ENCODE results near the gene MT1M. TPM values are rescaled to one million over a fixed set of nuclear protein-coding genes. Genes with fewer than 3 reads are reported as not detected.
"Not testable (repeated sequence)": the region's sequence is repeated elsewhere in the genome, so short reads cannot be mapped to it uniquely, and the experiment has no call there.

MT1M gene
- total and polyA plus RNA-seq, 2 experiments from 2014 or later: not detected

DNA sequence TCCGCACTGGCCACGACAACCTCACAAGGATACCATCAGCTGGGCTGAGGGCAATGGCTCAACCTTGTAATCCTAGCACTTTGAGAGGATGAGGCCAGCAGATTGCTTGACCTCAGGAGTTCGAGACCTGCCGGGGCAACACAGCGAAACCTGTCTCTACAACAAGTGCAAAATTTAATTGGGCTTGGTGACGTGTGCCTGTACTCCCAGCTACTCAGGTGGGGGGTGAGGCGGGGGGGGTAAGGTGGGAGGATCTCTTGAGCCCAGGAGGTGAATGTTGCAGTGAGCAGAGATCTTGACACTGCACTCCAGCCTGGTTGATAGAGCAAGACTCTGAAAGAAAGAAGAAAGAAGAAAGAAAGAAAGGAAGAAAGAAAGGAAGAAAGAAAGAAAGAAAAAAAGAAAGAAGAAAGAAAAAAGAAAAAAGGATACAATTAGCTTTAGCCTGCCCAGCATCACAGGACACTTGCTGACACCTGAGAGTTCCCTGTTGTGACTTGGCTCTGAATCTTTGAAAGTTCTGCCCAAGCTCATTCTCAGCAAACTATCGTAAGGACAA, 12.0 kb upstream of the MT1M start:
- H3K27me3 ChIP-seq: peaks cover 81% of the 10 kb centered on the region
- TF ChIP-seq CTCF (IDR thresholded peaks at IDR 0.05; ENCODE audit: low read depth, low read length): no peak
- H3K27ac ChIP-seq: no peak overlapping the region

GRCh38 chr16:56621665-56622445, 10.6 kb upstream of the MT1M start:
- peaks cover 81% of the 10 kb centered on the region for H3K27me3 ChIP-seq
- H3K4me3 ChIP-seq; H3K9me3 ChIP-seq (ENCODE audit: low read depth); H3K36me3 ChIP-seq; DNase-seq (ENCODE audit: low read depth in 1 of 2, low spot score in 1 of 2); H3K4me1 ChIP-seq (ENCODE audit: low read depth); H3K27ac ChIP-seq: not testable (repeated sequence)

More for the DNA sequence above, 12.0 kb upstream of the MT1M start:
- Histone ChIP-seq H3K4me3 (no peak overlapping the region), H3K9me3 (ENCODE audit: low read depth) (no peaks in the 10 kb centered on the region), H3K36me3 (no peaks in the 10 kb centered on the region), H3K4me1 (ENCODE audit: low read depth) (no peaks in the 10 kb centered on the region)
- no peak for DNase-seq (ENCODE audit: low read depth in 1 of 2, low spot score in 1 of 2)

DNA sequence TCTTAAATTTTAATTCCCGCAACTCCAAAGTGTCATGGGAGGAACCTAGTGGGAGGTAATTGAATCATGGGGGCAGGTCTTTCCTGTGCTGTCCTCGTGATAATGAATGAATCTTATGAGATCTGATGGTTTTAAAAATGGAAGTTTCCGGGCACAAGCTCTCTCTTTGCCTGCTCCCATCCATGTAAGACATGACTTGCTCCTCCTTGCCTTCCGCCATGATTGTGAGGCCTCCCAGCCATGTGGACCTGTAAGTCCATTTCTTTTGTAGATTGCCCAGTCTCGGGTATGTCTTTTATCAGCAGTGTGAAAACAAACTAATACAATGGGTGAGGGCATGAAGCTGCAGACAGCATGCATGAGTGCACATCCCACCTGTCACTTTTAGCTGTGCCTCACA, 9.3 kb upstream of the MT1M start:
- peaks cover 81% of the 10 kb centered on the region for H3K27me3 ChIP-seq
- not testable (repeated sequence) for H3K27ac ChIP-seq; H3K9me3 ChIP-seq (ENCODE audit: low read depth); H3K36me3 ChIP-seq; DNase-seq (ENCODE audit: low read depth in 1 of 2, low spot score in 1 of 2); H3K4me3 ChIP-seq; H3K4me1 ChIP-seq (ENCODE audit: low read depth)

- DNase-seq (ENCODE audit: low read depth in 1 of 2, low spot score in 1 of 2): no peak
- Histone ChIP-seq H3K27ac (no peak overlapping the region), H3K9me3 (ENCODE audit: low read depth) (no peaks in the 10 kb centered on the region), H3K4me1 (ENCODE audit: low read depth) (peaks cover 5% of the 10 kb centered on the region), H3K4me3 (no peak overlapping the region), H3K36me3 (no peaks in the 10 kb centered on the region), H3K27me3 (peaks cover 81% of the 10 kb centered on the region)
- no peak for TF ChIP-seq CTCF (IDR thresholded peaks at IDR 0.05; ENCODE audit: low read depth, low read length)
Observed at GRCh38 chr16:56623637-56624036, 8.8 kb upstream of the MT1M start.

- peak; percentile 84 to 88 for DNase-seq (ENCODE audit: low read depth in 1 of 2, low spot score in 1 of 2)
- no peak for TF ChIP-seq CTCF (IDR thresholded peaks at IDR 0.05; ENCODE audit: low read depth, low read length)
- Histone ChIP-seq H3K36me3 (no peaks in the 10 kb centered on the region), H3K9me3 (ENCODE audit: low read depth) (no peaks in the 10 kb centered on the region), H3K27me3 (peaks cover 81% of the 10 kb centered on the region), H3K27ac (no peak within 1 kb of the TSS), H3K4me1 (ENCODE audit: low read depth) (peaks cover 5% of the 10 kb centered on the region), H3K4me3 (peak within 1 kb of the TSS; percentile 36)
Observed at GRCh38 chr16:56625140-56625942, 7.1 kb upstream of the MT1M start, which contains the start of gene MT1E. TSS of gene MT1E (plus strand) at chr16:56625781. CDS start at chr16:56625852, 71 bp downstream.

GRCh38 chr16:56625943-56626654, 6.4 kb upstream of the MT1M start:
- H3K36me3 ChIP-seq: no peaks in the 10 kb centered on the region
- no peaks in the 10 kb centered on the region for H3K9me3 ChIP-seq (ENCODE audit: low read depth)
- H3K4me3 ChIP-seq: peak overlapping the region; percentile 36
- no peak for TF ChIP-seq CTCF (IDR thresholded peaks at IDR 0.05; ENCODE audit: low read depth, low read length)
- peaks cover 85% of the 10 kb centered on the region for H3K27me3 ChIP-seq
- H3K27ac ChIP-seq: no peak overlapping the region
- peaks cover 5% of the 10 kb centered on the region for H3K4me1 ChIP-seq (ENCODE audit: low read depth)
- peak in 1 of 2 donors; percentile 88 for DNase-seq (ENCODE audit: low read depth in 1 of 2, low spot score in 1 of 2)

All from cardiac muscle cell (in vitro differentiated cells and primary cell).